Mesodermal cell (in vitro differentiated cells): ENCODE results near the gene MCHR1.
A peak's percentile ranks its signal among the peaks of the same experiment; 100 is the strongest.
"Not testable (repeated sequence)": the region's sequence is repeated elsewhere in the genome, so short reads cannot be mapped to it uniquely, and the experiment has no call there.

Experiments
- H3K27ac ChIP-seq: 2 replicates; pipeline ENCODE4 v1.7.0; 2013; ENCODE audit warnings: mild to moderate bottlenecking, low read depth, low read length, moderate library complexity; ENCODE audit not compliant: severe bottlenecking
- H3K36me3 ChIP-seq: 2 replicates; pipeline ENCODE4 v1.7.1; 2013; ENCODE audit warnings: mild to moderate bottlenecking, low read length, moderate library complexity; ENCODE audit not compliant: control insufficient read depth, insufficient read depth
- H3K4me1 ChIP-seq: one replicate; pipeline ENCODE4 v1.7.1; 2013; ENCODE audit warnings: mild to moderate bottlenecking, low read length; ENCODE audit not compliant: insufficient read depth, control insufficient read depth, poor library complexity, severe bottlenecking
- H3K4me3 ChIP-seq: 2 replicates; pipeline ENCODE4 v1.7.0; 2013; ENCODE audit warnings: low read length, control low read depth, mild to moderate bottlenecking; ENCODE audit not compliant: insufficient read depth, poor library complexity, severe bottlenecking; ENCODE audit errors: extremely low read depth
- H3K9me3 ChIP-seq: 2 replicates; pipeline ENCODE4 v1.7.1; 2013; ENCODE audit warnings: mild to moderate bottlenecking, low read length, moderate library complexity; ENCODE audit not compliant: control insufficient read depth
- WGBS, 2 experiments: methylation state at CpG; one replicate each; pipeline ENCODE4 v1.1.5; 2013; ENCODE audit warnings: missing lambda C conversion rate in 2 of 2; ENCODE audit not compliant: insufficient coverage in 2 of 2; 5-methylcytosine and 5-hydroxymethylcytosine counted together

Gene MCHR1

GRCh38 chr22:40641269-40641668, 38.0 kb upstream of the MCHR1 start:
- WGBS, 2 experiments, result 90 to 97% methylated on average over 5 to 6 of the region's 6 CpGs
- Histone ChIP-seq H3K36me3 (no peaks in the 10 kb centered on the region), H3K4me3 (no peak overlapping the region), H3K4me1 (peaks cover 9% of the 10 kb centered on the region), H3K9me3 (peaks cover 7% of the 10 kb centered on the region), H3K27ac (no peak overlapping the region)

GRCh38 chr22:40642316-40642715, 37.0 kb upstream of the MCHR1 start:
- WGBS, 2 experiments, result 100% methylated on average over 1 of the region's 4 CpGs
- Histone ChIP-seq H3K4me3 (no peak overlapping the region), H3K36me3 (no peaks in the 10 kb centered on the region), H3K9me3 (peaks cover 7% of the 10 kb centered on the region), H3K4me1 (peaks cover 5% of the 10 kb centered on the region), H3K27ac (no peak overlapping the region)

GRCh38 chr22:40645579-40646197, 33.6 kb upstream of the MCHR1 start:
- H3K4me3 ChIP-seq, result no peak overlapping the region
- 78 to 84% methylated on average over 3 to 4 of the region's 4 CpGs for WGBS, 2 experiments
- H3K27ac ChIP-seq, result no peak overlapping the region
- no peaks in the 10 kb centered on the region for H3K36me3 ChIP-seq
- no peaks in the 10 kb centered on the region for H3K9me3 ChIP-seq
- peaks cover 2% of the 10 kb centered on the region for H3K4me1 ChIP-seq

GRCh38 chr22:40648386-40648785, 30.9 kb upstream of the MCHR1 start:
- 96 to 97% methylated on average over 6 to 9 of the region's 10 CpGs for WGBS, 2 experiments
- no peaks in the 10 kb centered on the region for H3K36me3 ChIP-seq
- H3K4me3 ChIP-seq, result no peak overlapping the region
- peaks cover 17% of the 10 kb centered on the region for H3K4me1 ChIP-seq
- H3K27ac ChIP-seq, result no peak overlapping the region
- no peaks in the 10 kb centered on the region for H3K9me3 ChIP-seq

- Histone ChIP-seq H3K9me3 (no peaks in the 10 kb centered on the region), H3K27ac (peak overlapping the region; percentile 96), H3K36me3 (no peaks in the 10 kb centered on the region), H3K4me3 (no peak overlapping the region), H3K4me1 (peaks cover 25% of the 10 kb centered on the region)
- 80 to 92% methylated on average over 1 to 2 of the region's 2 CpGs for WGBS, 2 experiments
Observed at GRCh38 chr22:40651057-40651456, 28.2 kb upstream of the MCHR1 start.

GRCh38 chr22:40651563-40652501, 27.5 kb upstream of the MCHR1 start:
- H3K27ac ChIP-seq, result peak overlapping the region; percentile 96
- H3K4me3 ChIP-seq, result peak overlapping the region; percentile 44
- H3K36me3 ChIP-seq, result no peaks in the 10 kb centered on the region
- 40 to 46% methylated on average over 28 of the region's 33 CpGs for WGBS, 2 experiments
- no peaks in the 10 kb centered on the region for H3K9me3 ChIP-seq
- H3K4me1 ChIP-seq, result peaks cover 25% of the 10 kb centered on the region

- WGBS, 2 experiments, result 92 to 99% methylated on average over 8 of the region's 9 CpGs
- Histone ChIP-seq H3K36me3 (no peaks in the 10 kb centered on the region), H3K4me3 (no peak overlapping the region), H3K4me1 (peaks cover 25% of the 10 kb centered on the region), H3K9me3 (no peaks in the 10 kb centered on the region), H3K27ac (no peak overlapping the region)
Observed at GRCh38 chr22:40653361-40653760, 25.9 kb upstream of the MCHR1 start.

GRCh38 chr22:40654522-40655167, 24.6 kb upstream of the MCHR1 start:
- H3K27ac ChIP-seq, result peak overlapping the region; percentile 74

GRCh38 chr22:40655941-40656340, 23.3 kb upstream of the MCHR1 start:
- not testable (repeated sequence) for H3K36me3 ChIP-seq, H3K27ac ChIP-seq, H3K9me3 ChIP-seq, H3K4me3 ChIP-seq
- WGBS, 2 experiments, result 85 to 93% methylated on average over 2 to 3 of the region's 3 CpGs
- H3K4me1 ChIP-seq, result peaks cover 24% of the 10 kb centered on the region

More at GRCh38 chr22:40654522-40655167, 24.6 kb upstream of the MCHR1 start:
- WGBS, 2 experiments, result 87 to 89% methylated on average over 4 to 7 of the region's 11 CpGs
- H3K36me3 ChIP-seq, result no peaks in the 10 kb centered on the region
- H3K4me3 ChIP-seq, result no peak overlapping the region
- no peaks in the 10 kb centered on the region for H3K9me3 ChIP-seq
- peaks cover 25% of the 10 kb centered on the region for H3K4me1 ChIP-seq

- not testable (repeated sequence) for H3K4me3 ChIP-seq, H3K36me3 ChIP-seq, H3K9me3 ChIP-seq, H3K27ac ChIP-seq
- H3K4me1 ChIP-seq, result peaks cover 20% of the 10 kb centered on the region
- 96 to 97% methylated on average over 6 to 10 of the region's 10 CpGs for WGBS, 2 experiments
Observed at GRCh38 chr22:40656651-40657050, 22.6 kb upstream of the MCHR1 start.
